MCF 10A (cell line): Measurements from ENCODE around the gene SERPINB7. TPM values are rescaled to one million over a fixed set of nuclear protein-coding genes. Genes with fewer than 3 reads are reported as not detected.

Experiments
- BruUV-seq: library from RNA; stranded (reverse); fragments of 400-500 nt; replicated peaks from 2 replicates; lab custom pipeline; 2021; lab: Mats Ljungman, UMichigan
- CTCF ChIA-PET: fragments of 300-600 bp; sonication (Branson Sonifier 250); formaldehyde crosslinking; extraction: SDS; loops from one replicate; lab custom pipeline; 2021; ENCODE audit warnings: antibody characterized with exemption, inconsistent platforms; lab: Yijun Ruan, JAX
- POLR2A ChIA-PET: fragments of 300-600, 350-650 bp; sonication (Branson Sonifier 250); formaldehyde crosslinking; extraction: SDS; loops from one replicate; lab custom pipeline; 2020; ENCODE audit warnings: antibody characterized with exemption, inconsistent platforms; lab: Yijun Ruan, JAX
- DNase-seq: peaks from one replicate; pipeline ENCODE4 v3.0.0-alpha.2; 2018; ENCODE audit not compliant: unreplicated experiment
- H3K27ac Mint-ChIP-seq: one replicate; pipeline ENCODE4 v1.8.0; 2022; ENCODE audit warnings: mild to moderate bottlenecking, low read depth, mixed read lengths; ENCODE audit not compliant: unreplicated experiment
- H3K27me3 Mint-ChIP-seq: one replicate; pipeline ENCODE4 v1.8.0; 2022; ENCODE audit warnings: mixed read lengths; ENCODE audit not compliant: insufficient read depth, unreplicated experiment
- H3K36me3 Mint-ChIP-seq: one replicate; pipeline ENCODE4 v1.8.0; 2022; ENCODE audit warnings: mild to moderate bottlenecking, moderate library complexity, mixed read lengths; ENCODE audit not compliant: insufficient read depth, unreplicated experiment
- H3K4me1 Mint-ChIP-seq: one replicate; pipeline ENCODE4 v1.8.0; 2022; ENCODE audit warnings: mixed read lengths; ENCODE audit not compliant: insufficient read depth, unreplicated experiment
- H3K4me3 Mint-ChIP-seq: one replicate; pipeline ENCODE4 v1.8.0; 2022; ENCODE audit warnings: mild to moderate bottlenecking, moderate library complexity, mixed read lengths; ENCODE audit not compliant: unreplicated experiment
- H3K9me3 Mint-ChIP-seq: one replicate; pipeline ENCODE4 v1.8.0; 2022; ENCODE audit warnings: mixed read lengths; ENCODE audit not compliant: unreplicated experiment
- CTCF ChIP-seq: fragments of 200-600 bp; IDR thresholded peaks from one replicate; pipeline ENCODE4 v1.8.0; 2022; ENCODE audit warnings: antibody characterized with exemption, mild to moderate bottlenecking; ENCODE audit not compliant: unreplicated experiment
- intact Hi-C: fragments of 100-400 bp; cut with micrococcal nuclease; formaldehyde crosslinking; loops from 2 replicates; pipeline ENCODE4 v1.14.1; 2022
- total RNA-seq: library from RNA; stranded (reverse); gene quantifications from 2 replicates; pipeline ENCODE4 v1.2.3, GENCODE V29; 2022

The SERPINB7 gene
- total RNA-seq, 1 experiment from 2014 or later = 3.0 TPM

- no TSS peak for BruUV-seq
- Mint-ChIP-seq H3K36me3 (no peaks in the 10 kb centered on the region), H3K4me1 (no peaks in the 10 kb centered on the region), H3K27me3 (no peaks in the 10 kb centered on the region), H3K4me3 (no peak overlapping the region), H3K9me3 (no peaks in the 10 kb centered on the region), H3K27ac (no peak overlapping the region)
- ChIA-PET POLR2A (no interaction called here), CTCF (no interaction called here)
- intact Hi-C loops = no loop called here
- no peak for TF ChIP-seq CTCF
- DNase-seq = no peak
Measured at GRCh38 chr18:63808125-63808524, 32.9 kb downstream of the SERPINB7 start.

GRCh38 chr18:63817441-63818051 is 42.3 kb downstream of the SERPINB7 start:
- DNase-seq = no peak
- ChIA-PET POLR2A (interaction anchor here (0.7 kb wide), 1 partner anchor 14 kb away, joined by 3 read pairs; no protein-coding TSS in a partner anchor), CTCF (interaction anchor here (0.7 to 0.9 kb wide), 4 partner anchors 28 to 299 kb away, joined by 3 to 8 read pairs (median 4); no protein-coding TSS in a partner anchor)
- H3K4me1 Mint-ChIP-seq = peaks cover 19% of the 10 kb centered on the region
- BruUV-seq = no TSS peak
- H3K9me3 Mint-ChIP-seq = peaks cover 26% of the 10 kb centered on the region
- H3K36me3 Mint-ChIP-seq = no peaks in the 10 kb centered on the region
- H3K27me3 Mint-ChIP-seq = no peaks in the 10 kb centered on the region
- no peak for TF ChIP-seq CTCF
- no peak overlapping the region for H3K4me3 Mint-ChIP-seq
- intact Hi-C loops = no loop called here
- H3K27ac Mint-ChIP-seq = no peak overlapping the region

- TF ChIP-seq CTCF = no peak
- H3K27me3 Mint-ChIP-seq = no peaks in the 10 kb centered on the region
- DNase-seq = no peak
- ChIA-PET POLR2A (interaction anchor here (0.7 kb wide), 1 partner anchor 13 kb away, joined by 3 read pairs; no protein-coding TSS in a partner anchor), CTCF (interaction anchor here (0.7 to 1.9 kb wide), 3 partner anchors 27 to 300 kb away, joined by 3 to 11 read pairs (median 4); no protein-coding TSS in a partner anchor)
- peaks cover 19% of the 10 kb centered on the region for H3K4me1 Mint-ChIP-seq
- H3K27ac Mint-ChIP-seq = no peak overlapping the region
- intact Hi-C loops = no loop called here
- no peaks in the 10 kb centered on the region for H3K36me3 Mint-ChIP-seq
- BruUV-seq = no TSS peak
- no peak overlapping the region for H3K4me3 Mint-ChIP-seq
- H3K9me3 Mint-ChIP-seq = peaks cover 26% of the 10 kb centered on the region
Measured at GRCh38 chr18:63818212-63818611, 43.0 kb downstream of the SERPINB7 start.

- H3K4me1 Mint-ChIP-seq = peaks cover 19% of the 10 kb centered on the region
- H3K9me3 Mint-ChIP-seq = peaks cover 24% of the 10 kb centered on the region
- ChIA-PET POLR2A (interaction anchor here (1.3 to 1.4 kb wide), 2 partner anchors 9 kb away, joined by 3 to 4 read pairs; no protein-coding TSS in a partner anchor), CTCF (interaction anchor here (0.7 to 1.9 kb wide), 3 partner anchors 24 to 301 kb away, joined by 3 to 11 read pairs (median 4); no protein-coding TSS in a partner anchor)
- no peaks in the 10 kb centered on the region for H3K36me3 Mint-ChIP-seq
- no TSS peak for BruUV-seq
- H3K27me3 Mint-ChIP-seq = no peaks in the 10 kb centered on the region
- DNase-seq = no peak
- intact Hi-C loops = no loop called here
- H3K27ac Mint-ChIP-seq = no peak overlapping the region
- H3K4me3 Mint-ChIP-seq = no peak overlapping the region
- TF ChIP-seq CTCF = no peak
Measured at GRCh38 chr18:63819786-63820185, 44.6 kb downstream of the SERPINB7 start.
